Activated CD4-positive, alpha-beta T cell treated with anti-CD3 and anti-CD28 coated beads, Interleukin-2, amount 10 ng/mL, durations not matched to agents 7 days and 5 days (primary cell): ENCODE data around the gene CPT1A. TPM values are rescaled to one million over a fixed set of nuclear protein-coding genes. Genes with fewer than 3 reads are reported as not detected.

Experiments used
- CTCF ChIA-PET: fragments of 350-600 bp; sonication (Branson Sonifier 250); formaldehyde crosslinking; loops from one replicate; lab custom pipeline; 2021; ENCODE audit warnings: antibody characterized with exemption; lab: Charles Lee
- POLR2A ChIA-PET: fragments of 350-600 bp; sonication (Branson Sonifier 250); formaldehyde crosslinking; loops from one replicate; lab custom pipeline; 2021; ENCODE audit warnings: antibody characterized with exemption; lab: Charles Lee
- DNase-seq: peaks from one replicate; pipeline ENCODE4 v3.0.0-alpha.2; 2020
- H3K27ac Mint-ChIP-seq: one replicate; pipeline ENCODE4 v1.8.0; 2021; ENCODE audit warnings: mild to moderate bottlenecking, moderate library complexity, mixed read lengths
- H3K27me3 Mint-ChIP-seq: one replicate; pipeline ENCODE4 v1.8.0; 2021; ENCODE audit warnings: mixed read lengths
- H3K36me3 Mint-ChIP-seq: one replicate; pipeline ENCODE4 v1.8.0; 2021; ENCODE audit warnings: low read depth, mixed read lengths
- H3K4me1 Mint-ChIP-seq: one replicate; pipeline ENCODE4 v1.8.0; 2021; ENCODE audit warnings: mixed read lengths
- H3K4me3 Mint-ChIP-seq: one replicate; pipeline ENCODE4 v1.8.0; 2021; ENCODE audit warnings: mild to moderate bottlenecking, moderate library complexity, mixed read lengths
- H3K9me3 Mint-ChIP-seq: one replicate; pipeline ENCODE4 v1.8.0; 2021; ENCODE audit warnings: mixed read lengths
- total RNA-seq, 2 experiments: library from RNA; stranded (reverse); gene quantifications; one replicate each; pipeline ENCODE4 v1.2.3, GENCODE V29; 2021

The CPT1A gene
- total RNA-seq, 2 experiments from 2014 or later = 66.3 to 69.9 TPM

GRCh38 chr11:68803766-68804165, 38.0 kb downstream of the CPT1A start:
- Mint-ChIP-seq H3K27ac (no peak overlapping the region), H3K9me3 (no peaks in the 10 kb centered on the region), H3K4me3 (no peak overlapping the region), H3K36me3 (peaks cover 29% of the 10 kb centered on the region), H3K27me3 (no peaks in the 10 kb centered on the region), H3K4me1 (no peaks in the 10 kb centered on the region)
- POLR2A ChIA-PET = no interaction called here
- DNase-seq = no peak
- CTCF ChIA-PET = no interaction called here

- no peak overlapping the region for H3K4me3 Mint-ChIP-seq
- H3K27me3 Mint-ChIP-seq = no peaks in the 10 kb centered on the region
- H3K4me1 Mint-ChIP-seq = no peaks in the 10 kb centered on the region
- peaks cover 36% of the 10 kb centered on the region for H3K36me3 Mint-ChIP-seq
- no peak overlapping the region for H3K27ac Mint-ChIP-seq
- H3K9me3 Mint-ChIP-seq = no peaks in the 10 kb centered on the region
- ChIA-PET CTCF (interaction anchor here (1.4 to 1.8 kb wide), 2 partner anchors 8 to 20 kb away, joined by 4 to 7 read pairs; no protein-coding TSS in a partner anchor), POLR2A (no interaction called here)
- DNase-seq = peak; percentile 39
Observed at GRCh38 chr11:68798221-68798813, 43.4 kb downstream of the CPT1A start.

GRCh38 chr11:68796801-68797200, 44.9 kb downstream of the CPT1A start:
- Mint-ChIP-seq H3K36me3 (peaks cover 39% of the 10 kb centered on the region), H3K4me1 (no peaks in the 10 kb centered on the region), H3K27me3 (no peaks in the 10 kb centered on the region), H3K27ac (no peak overlapping the region), H3K4me3 (no peak overlapping the region), H3K9me3 (no peaks in the 10 kb centered on the region)
- ChIA-PET CTCF (no interaction called here), POLR2A (no interaction called here)
- DNase-seq = no peak

GRCh38 chr11:68792400-68792966, 49.2 kb downstream of the CPT1A start:
- CTCF ChIA-PET = interaction anchor here (1.1 to 1.5 kb wide), 2 partner anchors 16 to 26 kb away, joined by 3 read pairs; no protein-coding TSS in a partner anchor

GRCh38 chr11:68784653-68785052, 57.1 kb downstream of the CPT1A start:
- Mint-ChIP-seq H3K4me3 (no peak overlapping the region), H3K9me3 (no peaks in the 10 kb centered on the region), H3K36me3 (peaks cover 29% of the 10 kb centered on the region), H3K27ac (no peak overlapping the region), H3K27me3 (no peaks in the 10 kb centered on the region), H3K4me1 (no peaks in the 10 kb centered on the region)
- DNase-seq = no peak
- ChIA-PET CTCF (no interaction called here), POLR2A (no interaction called here)

More at GRCh38 chr11:68792400-68792966, 49.2 kb downstream of the CPT1A start:
- Mint-ChIP-seq H3K4me3 (no peak overlapping the region), H3K27me3 (no peaks in the 10 kb centered on the region), H3K27ac (no peak overlapping the region), H3K4me1 (no peaks in the 10 kb centered on the region), H3K36me3 (peaks cover 25% of the 10 kb centered on the region), H3K9me3 (no peaks in the 10 kb centered on the region)
- POLR2A ChIA-PET = no interaction called here
- DNase-seq = no peak

- Mint-ChIP-seq H3K27me3 (no peaks in the 10 kb centered on the region), H3K4me1 (no peaks in the 10 kb centered on the region), H3K36me3 (peaks cover 31% of the 10 kb centered on the region), H3K9me3 (no peaks in the 10 kb centered on the region), H3K4me3 (no peak overlapping the region), H3K27ac (no peak overlapping the region)
- no peak for DNase-seq
- ChIA-PET CTCF (interaction anchor here (0.6 kb wide), 1 partner anchor 19 kb away, joined by 3 read pairs; no protein-coding TSS in a partner anchor), POLR2A (no interaction called here)
Observed at GRCh38 chr11:68783216-68783821, 58.4 kb downstream of the CPT1A start.

- ChIA-PET CTCF (no interaction called here), POLR2A (no interaction called here)
- no peak for DNase-seq
- Mint-ChIP-seq H3K27me3 (no peaks in the 10 kb centered on the region), H3K9me3 (no peaks in the 10 kb centered on the region), H3K4me1 (no peaks in the 10 kb centered on the region), H3K36me3 (peaks cover 35% of the 10 kb centered on the region), H3K4me3 (no peak overlapping the region), H3K27ac (no peak overlapping the region)
Observed at GRCh38 chr11:68782711-68783110, 59.0 kb downstream of the CPT1A start.

- Mint-ChIP-seq H3K27me3 (no peaks in the 10 kb centered on the region), H3K27ac (peak overlapping the region; percentile 9), H3K36me3 (peaks cover 41% of the 10 kb centered on the region), H3K4me1 (no peaks in the 10 kb centered on the region), H3K9me3 (no peaks in the 10 kb centered on the region), H3K4me3 (no peak overlapping the region)
- CTCF ChIA-PET = no interaction called here
- POLR2A ChIA-PET = no interaction called here
- no peak for DNase-seq
Observed at GRCh38 chr11:68780829-68781228, 60.9 kb downstream of the CPT1A start.

- Mint-ChIP-seq H3K9me3 (no peaks in the 10 kb centered on the region), H3K36me3 (peaks cover 54% of the 10 kb centered on the region), H3K27ac (no peak overlapping the region), H3K27me3 (no peaks in the 10 kb centered on the region), H3K4me3 (no peak overlapping the region), H3K4me1 (no peaks in the 10 kb centered on the region)
- no peak for DNase-seq
- ChIA-PET POLR2A (interaction anchor here (0.6 kb wide), 1 partner anchor 60 kb away, joined by 6 read pairs; no protein-coding TSS in a partner anchor), CTCF (no interaction called here)
Observed at GRCh38 chr11:68778205-68778604, 63.5 kb downstream of the CPT1A start.

- Mint-ChIP-seq H3K4me1 (no peaks in the 10 kb centered on the region), H3K9me3 (no peaks in the 10 kb centered on the region), H3K4me3 (no peak overlapping the region), H3K36me3 (peaks cover 60% of the 10 kb centered on the region), H3K27me3 (no peaks in the 10 kb centered on the region), H3K27ac (no peak overlapping the region)
- CTCF ChIA-PET = no interaction called here
- DNase-seq = no peak
- POLR2A ChIA-PET = no interaction called here
Observed at GRCh38 chr11:68776442-68777235, 65.1 kb downstream of the CPT1A start.

GRCh38 chr11:68775951-68776388, 65.7 kb downstream of the CPT1A start:
- ChIA-PET CTCF (no interaction called here), POLR2A (no interaction called here)
- H3K9me3 Mint-ChIP-seq = no peaks in the 10 kb centered on the region
- no peak overlapping the region for H3K27ac Mint-ChIP-seq
- H3K36me3 Mint-ChIP-seq = peaks cover 60% of the 10 kb centered on the region
- no peaks in the 10 kb centered on the region for H3K27me3 Mint-ChIP-seq
- no peaks in the 10 kb centered on the region for H3K4me1 Mint-ChIP-seq
- no peak for DNase-seq
- no peak overlapping the region for H3K4me3 Mint-ChIP-seq

GRCh38 chr11:68774194-68774585, 67.5 kb downstream of the CPT1A start:
- Mint-ChIP-seq H3K4me1 (no peaks in the 10 kb centered on the region), H3K36me3 (peaks cover 58% of the 10 kb centered on the region), H3K4me3 (no peak overlapping the region), H3K27me3 (no peaks in the 10 kb centered on the region), H3K9me3 (no peaks in the 10 kb centered on the region), H3K27ac (no peak overlapping the region)
- CTCF ChIA-PET = no interaction called here
- POLR2A ChIA-PET = no interaction called here
- no peak for DNase-seq
